ENCODE data around the gene TMEM98.

DNA sequence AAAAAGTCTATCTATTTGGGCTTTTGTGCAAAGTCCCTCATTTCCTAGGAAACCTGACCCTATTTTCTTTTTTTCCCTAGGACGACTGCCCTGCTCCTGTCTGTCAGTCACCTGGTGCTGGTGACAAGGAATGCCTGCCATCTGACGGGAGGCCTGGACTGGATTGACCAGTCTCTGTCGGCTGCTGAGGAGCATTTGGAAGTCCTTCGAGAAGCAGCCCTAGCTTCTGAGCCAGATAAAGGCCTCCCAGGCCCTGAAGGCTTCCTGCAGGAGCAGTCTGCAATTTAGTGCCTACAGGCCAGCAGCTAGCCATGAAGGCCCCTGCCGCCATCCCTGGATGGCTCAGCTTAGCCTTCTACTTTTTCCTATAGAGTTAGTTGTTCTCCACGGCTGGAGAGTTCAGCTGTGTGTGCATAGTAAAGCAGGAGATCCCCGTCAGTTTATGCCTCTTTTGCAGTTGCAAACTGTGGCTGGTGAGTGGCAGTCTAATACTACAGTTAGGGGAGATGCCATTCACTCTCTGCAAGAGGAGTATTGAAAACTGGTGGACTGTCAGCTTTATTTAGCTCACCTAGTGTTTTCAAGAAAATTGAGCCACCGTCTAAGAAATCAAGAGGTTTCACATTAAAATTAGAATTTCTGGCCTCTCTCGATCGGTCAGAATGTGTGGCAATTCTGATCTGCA lies 12.9 kb downstream of the TMEM98 start:
- TF ChIP-seq, protein P1, sequence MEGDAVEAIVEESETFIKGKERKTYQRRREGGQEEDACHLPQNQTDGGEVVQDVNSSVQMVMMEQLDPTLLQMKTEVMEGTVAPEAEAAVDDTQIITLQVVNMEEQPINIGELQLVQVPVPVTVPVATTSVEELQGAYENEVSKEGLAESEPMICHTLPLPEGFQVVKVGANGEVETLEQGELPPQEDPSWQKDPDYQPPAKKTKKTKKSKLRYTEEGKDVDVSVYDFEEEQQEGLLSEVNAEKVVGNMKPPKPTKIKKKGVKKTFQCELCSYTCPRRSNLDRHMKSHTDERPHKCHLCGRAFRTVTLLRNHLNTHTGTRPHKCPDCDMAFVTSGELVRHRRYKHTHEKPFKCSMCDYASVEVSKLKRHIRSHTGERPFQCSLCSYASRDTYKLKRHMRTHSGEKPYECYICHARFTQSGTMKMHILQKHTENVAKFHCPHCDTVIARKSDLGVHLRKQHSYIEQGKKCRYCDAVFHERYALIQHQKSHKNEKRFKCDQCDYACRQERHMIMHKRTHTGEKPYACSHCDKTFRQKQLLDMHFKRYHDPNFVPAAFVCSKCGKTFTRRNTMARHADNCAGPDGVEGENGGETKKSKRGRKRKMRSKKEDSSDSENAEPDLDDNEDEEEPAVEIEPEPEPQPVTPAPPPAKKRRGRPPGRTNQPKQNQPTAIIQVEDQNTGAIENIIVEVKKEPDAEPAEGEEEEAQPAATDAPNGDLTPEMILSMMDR (conservative IDR thresholded peaks at IDR 0.05; ENCODE audit: low read depth, low read length): no peak
- no peak for TF ChIP-seq RCOR1 (IDR thresholded peaks at IDR 0.05; ENCODE audit: insufficient replicate concordance, low read length)
- TF ChIP-seq MXI1 (IDR thresholded peaks at IDR 0.05; ENCODE audit: borderline replicate concordance, low read depth, low read length): no peak
- TF ChIP-seq CEBPB (IDR thresholded peaks at IDR 0.05; ENCODE audit: low read depth, low read length): no peak
- TF ChIP-seq NFE2L2 (IDR thresholded peaks at IDR 0.05; ENCODE audit: low read depth, low read length): no peak
- no peak for TF ChIP-seq FOS (IDR thresholded peaks at IDR 0.05; ENCODE audit: low read depth, low read length)
- no peak for TF ChIP-seq RAD21 (IDR thresholded peaks at IDR 0.05; ENCODE audit: low read length)
- no peak for TF ChIP-seq SMC3 (IDR thresholded peaks at IDR 0.05; ENCODE audit: low read depth, low read length)
- no peak for TF ChIP-seq POLR2A (IDR thresholded peaks at IDR 0.05; ENCODE audit: low read depth, low read length)

Data from IMR-90 (cell line).